Ishikawa (cell line): ENCODE data around the gene PLEK.

Experiments used
- CEBPB ChIP-seq: IDR thresholded peaks from 2 replicates; pipeline ENCODE4 v1.6.1; 2012
- EGR1 ChIP-seq: IDR thresholded peaks from 2 replicates; pipeline ENCODE4 v1.6.1; 2012
- EP300 ChIP-seq: IDR thresholded peaks from 2 replicates; pipeline ENCODE4 v1.6.1; 2012; ENCODE audit warnings: borderline replicate concordance
- MAX ChIP-seq: IDR thresholded peaks from 2 replicates; pipeline ENCODE4 v1.6.1; 2012
- NFIC ChIP-seq: IDR thresholded peaks from 2 replicates; pipeline ENCODE4 v1.6.1; 2012
- RAD21 ChIP-seq: IDR thresholded peaks from 2 replicates; pipeline ENCODE4 v1.6.1; 2012; ENCODE audit warnings: low read depth
- REST ChIP-seq: IDR thresholded peaks from 2 replicates; pipeline ENCODE4 v1.6.1; 2012; ENCODE audit warnings: low read depth, mild to moderate bottlenecking
- TCF12 ChIP-seq: IDR thresholded peaks from 2 replicates; pipeline ENCODE4 v1.6.1; 2012; ENCODE audit warnings: low read depth
- TEAD4 ChIP-seq: IDR thresholded peaks from 2 replicates; pipeline ENCODE4 v1.6.1; 2012
- YY1 ChIP-seq: IDR thresholded peaks from 2 replicates; pipeline ENCODE4 v1.6.1; 2012; ENCODE audit warnings: low read depth
- ZBTB7A ChIP-seq: IDR thresholded peaks from 2 replicates; pipeline ENCODE4 v1.6.1; 2012; ENCODE audit warnings: low read depth

GRCh38 chr2:68371138-68371537 lies 6.1 kb downstream of the PLEK start:
- TF ChIP-seq RAD21 (no peak), CEBPB (no peak), EP300 (no peak), EGR1 (no peak), MAX (no peak), TCF12 (no peak), REST (no peak), NFIC (no peak), YY1 (no peak), TEAD4 (no peak), ZBTB7A (no peak)
